ENCODE results near the gene BBS2.
A peak's percentile ranks its signal among the peaks of the same experiment; 100 is the strongest.

BBS2 gene

DNA sequence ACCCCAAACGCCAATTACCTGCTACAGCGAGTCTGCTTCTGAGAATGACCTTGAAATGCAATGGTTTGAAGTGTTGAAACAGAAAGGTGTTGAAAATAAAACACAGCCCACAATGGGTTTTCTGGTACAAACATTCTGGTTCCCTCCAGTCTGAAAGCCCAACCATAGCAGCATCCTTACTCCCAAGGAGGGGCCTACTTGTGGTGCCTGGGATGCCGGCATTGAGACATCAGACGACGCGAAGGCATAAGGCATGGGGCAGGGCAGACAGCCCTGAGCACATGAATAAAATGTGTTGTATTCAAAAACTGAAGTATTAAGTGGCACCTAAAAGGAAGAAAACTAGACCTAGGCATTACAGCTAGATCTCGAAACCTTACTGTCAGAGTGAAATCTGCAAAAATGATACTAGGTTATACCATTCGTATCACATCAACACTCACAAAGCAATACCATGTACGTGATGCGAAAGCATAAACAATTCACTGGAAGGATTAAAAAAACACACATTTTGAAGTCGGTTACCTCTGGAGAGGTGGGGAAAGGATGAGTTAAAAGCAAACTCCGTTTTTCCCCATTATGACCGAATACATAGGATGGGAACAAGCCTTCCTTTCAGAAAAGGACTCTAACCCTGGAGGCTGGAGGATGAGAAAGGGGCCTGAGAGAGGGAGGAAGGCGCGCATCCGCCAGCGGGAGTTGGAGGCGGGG lies 69.4 kb downstream of the BBS2 start:
- no peak for DNase-seq (ENCODE audit: low read depth)

DNA sequence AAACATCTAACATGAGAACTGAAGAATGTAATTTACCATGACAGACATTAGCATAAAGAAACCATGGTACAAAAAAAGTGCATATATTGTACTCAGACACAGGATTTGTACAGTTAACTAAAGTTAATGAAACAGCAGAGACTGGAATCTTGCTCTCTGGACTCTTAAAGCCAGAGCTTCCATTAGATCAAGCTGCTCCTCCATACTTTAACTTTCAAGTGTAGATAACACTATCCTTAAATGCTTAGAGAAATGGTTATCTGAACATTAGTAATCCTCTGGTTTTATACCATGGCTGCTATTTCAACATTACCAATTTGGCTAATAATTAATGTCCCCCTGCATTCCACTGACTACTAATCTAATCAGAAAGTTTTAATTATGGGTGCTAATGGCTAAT lies 71.8 kb downstream of the BBS2 start:
- no peak for DNase-seq (ENCODE audit: low read depth)
- no peak overlapping the region for H3K4me3 ChIP-seq (ENCODE audit: low read depth, low read length)

More for the DNA sequence above, 69.4 kb downstream of the BBS2 start:
- H3K4me3 ChIP-seq (ENCODE audit: low read depth, low read length), result peak overlapping the region; percentile 86

DNA sequence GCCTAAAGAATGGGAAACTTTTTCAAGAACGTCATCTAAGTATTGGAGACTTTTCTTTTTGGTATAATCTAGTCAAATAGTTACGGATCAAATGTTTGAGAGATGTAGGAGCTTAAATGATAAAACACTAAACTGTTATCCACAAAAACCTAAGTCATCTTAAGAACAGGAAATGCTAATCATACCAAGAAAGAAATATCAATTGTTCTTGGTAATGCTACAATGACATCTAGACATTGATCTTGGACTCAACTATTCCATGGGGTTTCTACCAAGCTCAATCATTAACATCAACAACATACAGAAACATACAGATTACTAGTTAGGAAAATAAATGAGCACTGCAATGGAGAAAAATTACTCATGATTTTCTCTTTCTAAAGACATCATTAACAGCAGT lies 72.5 kb downstream of the BBS2 start:
- no peak overlapping the region for H3K4me3 ChIP-seq (ENCODE audit: low read depth, low read length)
- DNase-seq (ENCODE audit: low read depth), result no peak

DNA sequence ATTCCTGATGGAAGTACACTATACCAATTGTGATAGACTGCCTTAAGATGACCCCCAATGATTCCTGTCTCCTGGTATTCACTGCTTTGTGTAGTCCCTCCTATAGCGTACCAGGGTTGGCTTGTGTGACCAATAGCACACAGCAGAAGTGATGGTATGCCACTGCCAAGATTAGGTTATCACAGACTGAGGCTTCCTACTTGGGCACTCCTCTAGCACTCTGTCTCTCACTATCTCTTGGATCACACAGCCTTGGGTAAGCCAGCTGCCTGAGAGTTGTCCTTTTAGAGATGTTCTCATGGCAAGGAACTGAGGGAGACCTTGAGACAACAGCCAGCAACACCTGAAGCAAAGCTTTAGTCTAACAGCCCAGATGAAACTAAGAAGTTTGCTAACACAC lies 81.8 kb downstream of the BBS2 start:
- H3K4me3 ChIP-seq (ENCODE audit: low read depth, low read length), result no peak overlapping the region
- DNase-seq (ENCODE audit: low read depth), result no peak

DNA sequence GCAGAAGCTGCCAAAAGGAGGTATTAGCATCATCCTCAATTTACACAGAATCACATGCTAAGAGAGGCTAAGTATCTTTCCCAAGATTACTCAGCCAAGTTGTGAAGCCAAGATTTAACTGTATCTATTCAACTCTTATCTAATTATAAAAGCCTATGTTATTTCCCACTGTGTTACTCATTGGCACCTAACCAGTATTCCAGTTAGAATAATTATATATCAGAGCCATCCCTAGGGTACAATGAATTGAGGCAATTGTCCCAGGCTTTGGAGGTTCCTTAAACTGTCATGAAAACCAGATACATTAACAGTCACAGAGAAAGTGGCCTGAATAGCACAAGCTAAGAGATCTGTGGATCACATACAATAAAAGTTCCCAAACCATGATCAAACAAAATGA lies 83.6 kb downstream of the BBS2 start:
- H3K4me3 ChIP-seq (ENCODE audit: low read depth, low read length), result no peak overlapping the region
- no peak for DNase-seq (ENCODE audit: low read depth)
